ENCODE results near the gene BAMBI. TPM values are rescaled to one million over a fixed set of nuclear protein-coding genes. Genes with fewer than 3 reads are reported as not detected.

The BAMBI gene
- total RNA-seq, 2 donors from 2014 or later, result 3.1 to 4.6 TPM

GRCh38 chr10:28680358-28680752, 3.0 kb downstream of the BAMBI start:
- Histone ChIP-seq H3K4me3 (no peak overlapping the region), H3K27me3 (peaks cover 27% of the 10 kb centered on the region), H3K36me3 (no peaks in the 10 kb centered on the region), H3K4me1 (peaks cover 3% of the 10 kb centered on the region), H3K27ac (no peak overlapping the region), H3K9me3 (no peaks in the 10 kb centered on the region), H3K9ac (ENCODE audit: low read depth in 2 of 2, low read length in 2 of 2) (no peak overlapping the region)
- intact Hi-C loops (cut with DNase I), result no loop called here
- DNase-seq, result no peak
- no peak for TF ChIP-seq CTCF (IDR thresholded peaks at IDR 0.05)

DNA sequence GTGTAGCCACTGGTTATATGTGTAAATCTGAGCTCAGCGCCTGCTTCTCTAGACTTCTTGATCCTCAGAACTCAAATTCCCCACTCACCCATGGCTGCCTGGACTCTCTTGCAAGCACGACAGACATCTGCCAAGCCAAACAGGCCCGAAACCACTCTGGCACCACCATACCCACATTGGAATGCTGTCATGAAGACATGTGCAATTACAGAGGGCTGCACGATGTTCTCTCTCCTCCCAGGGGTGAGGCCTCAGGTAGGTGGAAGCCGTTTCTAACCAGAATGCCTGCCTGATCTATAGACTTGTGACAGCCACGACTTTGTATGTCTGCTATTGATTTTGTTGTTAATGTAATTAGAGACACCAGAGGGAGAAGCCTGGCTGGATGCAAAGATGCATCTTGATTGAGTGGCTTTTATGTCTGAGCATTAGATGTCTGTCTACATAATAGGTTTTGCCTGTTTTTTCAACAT, 4.0 kb downstream of the BAMBI start:
- no peaks in the 10 kb centered on the region for H3K9me3 ChIP-seq
- no peak overlapping the region for H3K27ac ChIP-seq
- intact Hi-C loops (cut with DNase I), result no loop called here
- H3K4me1 ChIP-seq, result peaks cover 3% of the 10 kb centered on the region
- no peak overlapping the region for H3K4me3 ChIP-seq
- H3K27me3 ChIP-seq, result peaks cover 20% of the 10 kb centered on the region
- no peak for DNase-seq
- no peak for TF ChIP-seq CTCF (IDR thresholded peaks at IDR 0.05)
- no peak overlapping the region for H3K9ac ChIP-seq (ENCODE audit: low read depth in 2 of 2, low read length in 2 of 2)
- no peaks in the 10 kb centered on the region for H3K36me3 ChIP-seq

DNA sequence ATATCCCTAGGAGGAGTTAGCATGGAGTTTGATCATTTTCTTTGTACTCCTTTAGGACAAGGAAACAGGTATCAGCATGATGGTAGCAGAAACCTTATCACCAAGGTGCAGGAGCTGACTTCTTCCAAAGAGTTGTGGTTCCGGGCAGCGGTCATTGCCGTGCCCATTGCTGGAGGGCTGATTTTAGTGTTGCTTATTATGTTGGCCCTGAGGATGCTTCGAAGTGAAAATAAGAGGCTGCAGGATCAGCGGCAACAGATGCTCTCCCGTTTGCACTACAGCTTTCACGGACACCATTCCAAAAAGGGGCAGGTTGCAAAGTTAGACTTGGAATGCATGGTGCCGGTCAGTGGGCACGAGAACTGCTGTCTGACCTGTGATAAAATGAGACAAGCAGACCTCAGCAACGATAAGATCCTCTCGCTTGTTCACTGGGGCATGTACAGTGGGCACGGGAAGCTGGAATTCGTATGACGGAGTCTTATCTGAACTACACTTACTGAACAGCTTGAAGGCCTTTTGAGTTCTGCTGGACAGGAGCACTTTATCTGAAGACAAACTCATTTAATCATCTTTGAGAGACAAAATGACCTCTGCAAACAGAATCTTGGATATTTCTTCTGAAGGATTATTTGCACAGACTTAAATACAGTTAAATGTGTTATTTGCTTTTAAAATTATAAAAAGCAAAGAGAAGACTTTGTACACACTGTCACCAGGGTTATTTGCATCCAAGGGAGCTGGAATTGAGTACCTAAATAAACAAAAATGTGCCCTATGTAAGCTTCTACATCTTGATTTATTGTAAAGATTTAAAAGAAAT, 4.8 kb downstream of the BAMBI start:
- TF ChIP-seq CTCF (IDR thresholded peaks at IDR 0.05), result no peak
- DNase-seq, result no peak
- H3K4me1 ChIP-seq, result no peaks in the 10 kb centered on the region
- intact Hi-C loops (cut with DNase I), result no loop called here
- H3K27me3 ChIP-seq, result peaks cover 13% of the 10 kb centered on the region
- no peak overlapping the region for H3K27ac ChIP-seq
- no peaks in the 10 kb centered on the region for H3K36me3 ChIP-seq
- no peak overlapping the region for H3K4me3 ChIP-seq
- no peak overlapping the region for H3K9ac ChIP-seq (ENCODE audit: low read depth in 2 of 2, low read length in 2 of 2)
- H3K9me3 ChIP-seq, result no peaks in the 10 kb centered on the region

- Histone ChIP-seq H3K4me3 (no peak overlapping the region), H3K9me3 (no peaks in the 10 kb centered on the region), H3K36me3 (no peaks in the 10 kb centered on the region), H3K27ac (no peak overlapping the region), H3K4me1 (no peaks in the 10 kb centered on the region), H3K27me3 (peaks cover 6% of the 10 kb centered on the region), H3K9ac (ENCODE audit: low read depth in 2 of 2, low read length in 2 of 2) (no peak overlapping the region)
- DNase-seq, result no peak
- no peak for TF ChIP-seq CTCF (IDR thresholded peaks at IDR 0.05)
- intact Hi-C loops (cut with DNase I), result no loop called here
Measured at GRCh38 chr10:28684157-28684985, 7.0 kb downstream of the BAMBI start.

DNA sequence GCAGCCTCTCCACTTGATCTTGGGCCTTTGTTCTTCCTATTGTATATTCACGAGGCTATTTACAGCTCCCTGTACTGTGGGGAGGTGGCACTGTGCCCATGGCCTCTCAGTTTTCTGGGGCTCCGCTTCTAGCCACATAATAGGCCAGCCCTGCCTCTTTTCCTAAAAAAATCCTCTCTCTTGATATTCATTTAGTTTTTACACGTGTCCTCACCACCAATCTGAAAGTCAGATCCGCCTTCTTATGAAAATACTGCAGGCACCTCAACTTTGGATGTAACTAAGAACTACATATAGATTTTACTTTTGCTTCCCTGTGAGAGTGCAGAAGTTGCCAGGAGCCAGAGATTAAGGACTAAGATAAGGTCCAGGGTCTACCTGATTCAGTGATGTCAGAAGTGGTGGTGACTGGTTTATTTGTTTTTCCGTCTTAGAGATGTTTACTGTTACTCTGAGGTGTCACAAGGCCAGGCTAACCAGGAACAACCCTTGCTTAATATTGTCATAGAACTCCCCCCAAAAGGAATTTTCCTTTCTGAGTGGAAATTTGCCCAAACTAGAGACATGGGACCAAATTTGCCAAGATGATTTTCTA, 7.8 kb downstream of the BAMBI start:
- Histone ChIP-seq H3K4me1 (no peaks in the 10 kb centered on the region), H3K36me3 (no peaks in the 10 kb centered on the region), H3K9me3 (no peaks in the 10 kb centered on the region), H3K27ac (no peak overlapping the region), H3K27me3 (no peaks in the 10 kb centered on the region), H3K4me3 (no peak overlapping the region), H3K9ac (ENCODE audit: low read depth in 2 of 2, low read length in 2 of 2) (no peak overlapping the region)
- no peak for TF ChIP-seq CTCF (IDR thresholded peaks at IDR 0.05)
- intact Hi-C loops (cut with DNase I), result no loop called here
- DNase-seq, result no peak

Measured in colonic mucosa (tissue), 4 donors.